ENCODE results near the gene LIMCH1. TPM values are rescaled to one million over a fixed set of nuclear protein-coding genes. Genes with fewer than 3 reads are reported as not detected.

LIMCH1 gene
- total RNA-seq, 4 donors from 2014 or later, result 7.5 to 18.9 (median 10.7) TPM

DNA sequence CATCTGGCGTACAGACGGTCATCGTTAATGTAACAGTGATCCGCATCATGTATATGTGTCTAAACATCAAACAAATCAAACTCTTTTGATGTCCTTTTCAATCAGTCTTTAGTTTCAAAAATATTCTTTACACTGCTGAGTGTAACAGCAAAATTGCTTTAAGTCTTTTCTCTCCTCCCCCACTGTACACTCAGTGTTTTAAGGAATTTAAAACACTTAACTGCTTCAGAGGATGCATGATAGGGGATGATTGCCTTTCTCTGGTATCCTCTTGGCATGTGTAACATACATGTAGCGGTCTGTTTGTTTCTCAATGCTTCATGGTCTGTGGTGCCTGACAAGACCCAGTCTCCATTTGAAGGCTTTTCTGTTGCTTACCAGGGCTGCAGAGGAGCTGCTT is 41.6 kb downstream of the LIMCH1 start:
- TF ChIP-seq, protein P1, sequence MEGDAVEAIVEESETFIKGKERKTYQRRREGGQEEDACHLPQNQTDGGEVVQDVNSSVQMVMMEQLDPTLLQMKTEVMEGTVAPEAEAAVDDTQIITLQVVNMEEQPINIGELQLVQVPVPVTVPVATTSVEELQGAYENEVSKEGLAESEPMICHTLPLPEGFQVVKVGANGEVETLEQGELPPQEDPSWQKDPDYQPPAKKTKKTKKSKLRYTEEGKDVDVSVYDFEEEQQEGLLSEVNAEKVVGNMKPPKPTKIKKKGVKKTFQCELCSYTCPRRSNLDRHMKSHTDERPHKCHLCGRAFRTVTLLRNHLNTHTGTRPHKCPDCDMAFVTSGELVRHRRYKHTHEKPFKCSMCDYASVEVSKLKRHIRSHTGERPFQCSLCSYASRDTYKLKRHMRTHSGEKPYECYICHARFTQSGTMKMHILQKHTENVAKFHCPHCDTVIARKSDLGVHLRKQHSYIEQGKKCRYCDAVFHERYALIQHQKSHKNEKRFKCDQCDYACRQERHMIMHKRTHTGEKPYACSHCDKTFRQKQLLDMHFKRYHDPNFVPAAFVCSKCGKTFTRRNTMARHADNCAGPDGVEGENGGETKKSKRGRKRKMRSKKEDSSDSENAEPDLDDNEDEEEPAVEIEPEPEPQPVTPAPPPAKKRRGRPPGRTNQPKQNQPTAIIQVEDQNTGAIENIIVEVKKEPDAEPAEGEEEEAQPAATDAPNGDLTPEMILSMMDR (IDR thresholded peaks at IDR 0.05), result no peak
- TF ChIP-seq POLR2A (IDR thresholded peaks at IDR 0.05), result no peak
- no peak for DNase-seq (ENCODE audit: low spot score in 2 of 2)
- H3K4me3 ChIP-seq (ENCODE audit: low read depth, poor library complexity, severe bottlenecking), result no peak overlapping the region
- intact Hi-C loops (cut with DNase I; ENCODE audit: low total_unique reads), result no loop called here
- WGBS, 2 donors, result 82 to 96% methylated on average over 5 of the region's 5 CpGs

DNA sequence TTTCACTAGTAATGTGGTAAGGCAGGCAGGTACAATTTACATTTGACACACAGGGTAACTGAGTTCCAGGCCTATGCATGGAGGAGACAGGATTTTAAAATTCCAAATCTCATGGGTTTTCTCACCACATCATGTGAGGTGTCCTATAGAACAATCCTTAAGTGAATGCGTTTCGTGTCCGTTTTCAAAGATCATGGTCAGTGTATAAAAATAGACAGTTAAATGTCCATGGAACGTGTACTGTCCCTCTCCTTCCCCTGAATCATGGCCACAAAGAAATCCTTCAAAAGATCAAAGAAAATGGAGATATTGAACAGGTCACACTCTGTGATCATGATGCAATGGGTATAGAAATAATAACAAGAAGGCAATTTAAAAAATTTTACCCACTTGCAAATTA is 42.0 kb downstream of the LIMCH1 start:
- WGBS, 2 donors, result 93% methylated on average over 4 of the region's 4 CpGs
- intact Hi-C loops (cut with DNase I; ENCODE audit: low total_unique reads), result no loop called here
- no peak for TF ChIP-seq POLR2A (IDR thresholded peaks at IDR 0.05)
- TF ChIP-seq, protein P1 (IDR thresholded peaks at IDR 0.05), result no peak
- no peak overlapping the region for H3K4me3 ChIP-seq (ENCODE audit: low read depth, poor library complexity, severe bottlenecking)
- no peak for DNase-seq (ENCODE audit: low spot score in 2 of 2)

DNA sequence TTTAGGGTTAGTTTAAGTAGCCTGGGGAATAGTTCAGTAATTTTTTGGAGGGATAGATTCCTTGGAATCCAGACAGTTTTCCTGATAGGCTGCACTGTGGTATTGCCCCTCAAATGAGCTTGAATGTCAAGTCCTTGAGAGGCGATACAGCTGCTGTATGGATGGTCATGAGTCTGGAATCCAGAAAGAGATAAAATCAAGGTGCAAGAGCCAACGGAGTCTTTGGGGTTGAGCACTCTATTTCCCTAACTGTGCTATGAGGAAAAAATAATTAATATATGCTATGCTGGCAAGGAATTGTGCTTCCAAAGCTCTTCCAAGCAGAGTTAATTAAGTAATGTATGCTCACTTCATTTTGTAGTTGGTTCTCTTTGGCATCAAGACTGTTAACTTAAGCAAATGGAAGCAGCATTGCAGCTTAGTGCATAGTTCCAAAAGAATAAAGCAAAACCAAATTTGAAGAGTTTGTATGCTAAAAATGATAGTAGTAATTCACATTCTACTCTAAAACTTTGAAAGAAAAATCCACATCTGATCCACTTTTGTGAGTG is 48.8 kb downstream of the LIMCH1 start:
- no peak for DNase-seq (ENCODE audit: low spot score in 2 of 2)
- WGBS, 2 donors, result 62 to 76% methylated on average over 2 of the region's 2 CpGs
- no peak overlapping the region for H3K4me3 ChIP-seq (ENCODE audit: low read depth, poor library complexity, severe bottlenecking)
- intact Hi-C loops (cut with DNase I; ENCODE audit: low total_unique reads), result no loop called here
- no peak for TF ChIP-seq POLR2A (IDR thresholded peaks at IDR 0.05)
- TF ChIP-seq, protein P1 (IDR thresholded peaks at IDR 0.05), result no peak

DNA sequence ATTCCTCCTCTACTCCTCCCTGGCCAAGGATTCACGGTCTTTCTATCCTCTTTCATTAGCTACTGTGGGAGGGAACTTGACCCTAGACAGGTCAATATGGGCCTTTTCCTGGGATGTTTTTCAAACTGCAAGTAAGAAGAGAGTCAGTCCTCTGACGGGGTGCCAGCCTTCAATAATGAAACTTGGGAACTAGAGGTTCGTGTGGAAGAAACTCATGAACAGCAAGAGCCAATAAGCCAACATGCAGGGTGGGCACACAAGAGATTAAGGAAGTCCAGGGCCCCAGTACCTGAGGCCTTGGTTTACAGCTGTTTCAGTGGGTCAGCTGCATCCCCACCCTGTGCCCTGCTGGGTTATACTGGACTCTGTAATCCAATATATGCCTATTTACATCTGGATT is 49.3 kb downstream of the LIMCH1 start:
- no peak overlapping the region for H3K4me3 ChIP-seq (ENCODE audit: low read depth, poor library complexity, severe bottlenecking)
- WGBS, 2 donors, result 71 to 78% methylated on average over 3 of the region's 3 CpGs
- TF ChIP-seq, protein P1 (IDR thresholded peaks at IDR 0.05), result no peak
- TF ChIP-seq POLR2A (IDR thresholded peaks at IDR 0.05), result no peak
- DNase-seq (ENCODE audit: low spot score in 2 of 2), result no peak
- intact Hi-C loops (cut with DNase I; ENCODE audit: low total_unique reads), result no loop called here

DNA sequence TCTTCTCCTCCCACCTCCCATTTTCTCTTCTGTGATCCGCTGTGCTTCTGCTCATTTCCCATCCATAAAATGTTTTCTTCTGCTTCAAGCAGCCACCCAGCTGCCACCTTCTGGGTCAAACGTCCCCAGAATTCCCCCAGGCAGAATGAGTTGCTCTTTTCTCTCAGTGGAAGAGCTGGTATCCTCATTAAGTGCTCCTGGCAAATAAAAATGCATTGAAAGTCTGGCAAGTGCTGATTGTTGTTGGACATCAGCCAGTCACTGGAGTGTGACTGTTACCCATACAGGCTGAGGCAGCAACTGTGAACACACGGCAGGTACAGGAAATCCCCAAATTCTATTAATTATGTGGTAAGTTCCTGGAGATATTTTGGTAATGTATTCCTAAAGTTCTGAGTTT is 52.6 kb downstream of the LIMCH1 start:
- intact Hi-C loops (cut with DNase I; ENCODE audit: low total_unique reads), result no loop called here
- H3K4me3 ChIP-seq (ENCODE audit: low read depth, poor library complexity, severe bottlenecking), result no peak overlapping the region
- no peak for TF ChIP-seq POLR2A (IDR thresholded peaks at IDR 0.05)
- TF ChIP-seq, protein P1 (IDR thresholded peaks at IDR 0.05), result no peak
- 27 to 31% methylated on average over 3 of the region's 3 CpGs for WGBS, 2 donors
- no peak for DNase-seq (ENCODE audit: low spot score in 2 of 2)

DNA sequence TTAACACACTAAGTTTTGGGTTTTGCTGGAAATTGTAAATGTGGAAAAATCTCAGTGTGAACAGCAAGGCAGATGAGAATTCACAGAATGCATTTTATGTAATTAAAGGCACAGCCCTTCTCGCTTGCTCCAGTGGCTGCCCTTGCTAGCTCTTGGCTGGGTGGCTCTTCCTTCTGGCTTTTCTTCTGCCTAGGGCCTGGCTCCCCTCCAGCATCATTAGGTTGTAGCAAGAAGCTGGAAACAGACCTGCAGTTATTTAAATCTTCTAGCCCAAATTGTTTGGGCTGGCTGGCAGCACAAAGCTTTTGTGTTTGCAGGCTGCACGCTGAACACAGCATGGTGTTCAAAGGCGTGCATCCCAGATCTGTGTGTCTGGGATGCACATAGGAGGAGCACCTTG is 56.5 kb downstream of the LIMCH1 start:
- no peak for TF ChIP-seq POLR2A (IDR thresholded peaks at IDR 0.05)
- TF ChIP-seq, protein P1 (IDR thresholded peaks at IDR 0.05), result no peak
- intact Hi-C loops (cut with DNase I; ENCODE audit: low total_unique reads), result no loop called here
- H3K4me3 ChIP-seq (ENCODE audit: low read depth, poor library complexity, severe bottlenecking), result no peak overlapping the region
- 16 to 40% methylated on average over 3 of the region's 3 CpGs for WGBS, 2 donors
- DNase-seq (ENCODE audit: low spot score in 2 of 2), result no peak
